HPDE6-E6E7 (cell line): Measurements from ENCODE around the gene TMEM41B.
A peak's percentile ranks its signal among the peaks of the same experiment; 100 is the strongest.
"Not testable (repeated sequence)": the region's sequence is repeated elsewhere in the genome, so short reads cannot be mapped to it uniquely, and the experiment has no call there.

Experiments used
- DNase-seq: peaks from one replicate; pipeline ENCODE4 v3.0.0; 2011; ENCODE audit warnings: missing footprints; ENCODE audit errors: extremely low spot score

TMEM41B gene, protein sequence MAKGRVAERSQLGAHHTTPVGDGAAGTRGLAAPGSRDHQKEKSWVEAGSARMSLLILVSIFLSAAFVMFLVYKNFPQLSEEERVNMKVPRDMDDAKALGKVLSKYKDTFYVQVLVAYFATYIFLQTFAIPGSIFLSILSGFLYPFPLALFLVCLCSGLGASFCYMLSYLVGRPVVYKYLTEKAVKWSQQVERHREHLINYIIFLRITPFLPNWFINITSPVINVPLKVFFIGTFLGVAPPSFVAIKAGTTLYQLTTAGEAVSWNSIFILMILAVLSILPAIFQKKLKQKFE

DNA sequence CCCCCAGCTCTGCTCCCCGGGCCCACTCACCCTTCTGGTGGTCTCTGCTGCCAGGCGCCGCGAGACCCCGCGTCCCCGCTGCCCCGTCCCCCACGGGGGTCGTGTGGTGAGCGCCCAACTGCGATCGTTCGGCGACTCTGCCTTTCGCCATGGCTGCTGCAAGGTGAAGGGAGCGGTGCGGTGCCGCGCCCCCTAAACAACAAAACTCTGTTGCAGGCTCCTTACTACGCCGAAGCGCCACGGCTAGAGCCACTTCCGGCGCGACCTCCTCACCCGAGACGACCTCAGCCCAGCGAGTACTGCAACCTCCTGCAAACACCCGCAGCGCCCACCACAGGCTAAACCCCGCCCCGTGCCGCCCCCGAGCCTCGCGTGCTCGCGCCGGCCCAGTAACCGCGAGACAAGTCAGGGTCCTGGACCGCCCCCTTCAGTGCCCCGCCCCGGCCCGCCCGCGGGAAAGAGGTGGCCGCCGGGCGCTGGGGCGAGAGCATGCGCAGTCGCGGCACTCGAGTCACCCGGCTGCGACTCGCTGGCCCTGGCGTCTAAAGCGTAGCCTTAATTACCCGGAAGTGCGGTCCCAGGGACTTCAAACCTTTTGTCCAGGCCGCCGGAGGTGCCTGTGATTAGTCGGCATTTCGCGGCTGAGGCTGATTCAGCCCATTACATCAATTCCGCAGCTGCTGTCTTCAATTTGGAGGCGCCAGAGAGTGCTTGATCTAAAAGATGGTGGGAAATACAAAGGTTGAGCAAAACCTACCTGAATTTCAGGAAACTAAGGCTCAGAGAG, at the start of gene TMEM41B:
TSS of gene TMEM41B (minus strand) at position 303 of the 787 bp plus-strand sequence. CDS start at position 151, 152 bp downstream.
- DNase-seq, result peak; percentile 100

DNA sequence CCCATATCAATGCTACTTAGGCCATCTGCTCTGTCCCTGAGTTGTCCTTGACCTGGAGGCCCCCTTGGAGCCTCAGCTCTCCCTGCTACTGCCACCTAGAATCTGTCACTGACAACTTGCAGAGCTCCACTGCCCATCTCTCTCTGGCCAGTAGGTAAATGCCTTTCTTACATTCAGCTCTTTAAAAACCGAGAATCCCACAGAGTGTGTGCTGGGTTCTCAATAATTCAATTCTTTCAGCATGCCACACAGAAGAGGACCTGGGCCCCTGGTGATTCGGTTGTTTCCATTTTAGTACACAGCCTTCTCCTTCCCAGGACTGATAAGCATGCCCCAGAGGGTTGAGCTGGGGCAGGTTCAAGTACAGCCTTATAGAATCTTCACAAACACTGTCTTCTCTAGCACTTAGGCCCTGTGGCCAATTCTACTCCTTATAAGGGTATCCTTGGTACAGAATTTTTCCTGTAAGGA, 48.0 kb upstream of the TMEM41B start:
- DNase-seq, result no peak

GRCh38 chr11:9360862-9361622, 46.6 kb upstream of the TMEM41B start:
- not testable (repeated sequence) for DNase-seq

GRCh38 chr11:9357041-9357440, 42.6 kb upstream of the TMEM41B start:
- no peak for DNase-seq

- no peak for DNase-seq
These were observed 37.0 kb upstream of the TMEM41B start for GRCh38 chr11:9351321-9351881.

- not testable (repeated sequence) for DNase-seq
These were observed 33.4 kb upstream of the TMEM41B start for GRCh38 chr11:9347779-9348178.

DNA sequence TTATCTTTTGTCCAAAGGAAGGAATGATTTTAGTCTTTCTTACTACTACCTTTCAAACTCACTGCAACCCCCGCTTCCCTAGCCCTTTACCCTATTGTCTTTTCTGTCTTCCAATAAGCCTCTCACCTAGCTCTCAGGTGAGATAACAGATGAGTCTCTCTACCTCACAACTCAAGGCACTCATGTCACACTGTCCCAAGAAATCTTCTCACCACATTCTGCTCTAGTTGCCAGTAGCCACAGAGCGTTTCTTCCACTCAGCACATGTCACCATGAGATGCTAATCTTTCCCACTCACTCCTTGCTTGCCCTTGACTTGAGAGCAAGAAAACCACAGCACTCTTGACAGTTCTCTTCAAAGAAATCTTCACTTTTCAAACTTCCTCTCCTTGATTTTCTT, 32.7 kb upstream of the TMEM41B start:
- DNase-seq, result no peak

GRCh38 chr11:9344061-9344680, 29.8 kb upstream of the TMEM41B start:
- no peak for DNase-seq

GRCh38 chr11:9341638-9342178, 27.3 kb upstream of the TMEM41B start:
- DNase-seq, result no peak

DNA sequence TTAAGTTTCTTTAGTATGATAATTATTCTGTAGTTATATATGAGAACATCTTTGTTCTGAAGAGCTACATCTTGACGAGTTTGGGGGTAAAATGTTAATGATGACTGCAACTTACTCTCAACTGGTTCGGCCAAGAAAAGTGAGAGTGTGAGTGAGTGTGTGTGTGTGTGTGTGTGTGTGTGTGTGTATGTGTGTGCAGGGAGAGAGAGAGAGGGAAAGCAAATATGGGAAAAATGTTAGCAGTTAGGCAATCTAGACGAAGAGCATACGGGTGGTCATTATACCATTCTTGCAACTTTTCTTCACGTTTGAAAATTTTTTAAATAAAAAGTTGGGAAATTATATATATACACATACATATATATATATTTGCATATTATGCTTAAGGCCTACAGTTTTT, 18.3 kb upstream of the TMEM41B start:
- no peak for DNase-seq

GRCh38 chr11:9330387-9331384, 16.3 kb upstream of the TMEM41B start:
- no peak for DNase-seq

GRCh38 chr11:9320047-9320446, 5.7 kb upstream of the TMEM41B start:
- no peak for DNase-seq

DNA sequence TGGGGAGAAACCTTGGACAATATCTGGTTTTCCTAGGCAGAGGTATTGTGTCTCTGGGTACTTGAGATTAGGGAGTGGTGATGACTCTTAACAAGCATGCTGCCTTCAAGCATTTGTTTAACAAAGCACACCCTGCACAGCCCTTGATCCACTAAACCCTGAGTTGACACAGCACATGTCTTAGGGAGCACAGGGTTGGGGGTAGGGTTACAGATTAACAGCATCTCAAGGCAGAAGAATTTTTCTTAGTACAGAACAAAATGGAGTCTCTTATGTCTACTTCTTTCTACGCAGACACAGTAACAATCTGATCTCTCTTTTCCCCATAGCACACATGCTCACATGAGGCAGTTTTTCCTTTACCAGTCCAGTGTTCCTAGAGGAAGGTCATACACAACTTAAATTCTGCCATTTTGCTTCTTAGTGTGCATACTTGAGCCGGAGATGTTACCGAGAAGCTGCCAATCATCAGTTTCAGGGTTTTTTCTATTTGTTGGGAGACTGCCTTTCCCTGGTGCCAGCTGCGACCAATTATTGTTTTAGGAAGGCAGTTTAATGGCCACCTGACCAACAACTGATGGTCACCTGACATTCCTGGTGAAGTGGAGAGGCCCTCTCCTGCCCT, 5.1 kb upstream of the TMEM41B start:
- DNase-seq, result not testable (repeated sequence)

- DNase-seq, result not testable (repeated sequence)
These were observed 4.3 kb upstream of the TMEM41B start for GRCh38 chr11:9318442-9319376.

DNA sequence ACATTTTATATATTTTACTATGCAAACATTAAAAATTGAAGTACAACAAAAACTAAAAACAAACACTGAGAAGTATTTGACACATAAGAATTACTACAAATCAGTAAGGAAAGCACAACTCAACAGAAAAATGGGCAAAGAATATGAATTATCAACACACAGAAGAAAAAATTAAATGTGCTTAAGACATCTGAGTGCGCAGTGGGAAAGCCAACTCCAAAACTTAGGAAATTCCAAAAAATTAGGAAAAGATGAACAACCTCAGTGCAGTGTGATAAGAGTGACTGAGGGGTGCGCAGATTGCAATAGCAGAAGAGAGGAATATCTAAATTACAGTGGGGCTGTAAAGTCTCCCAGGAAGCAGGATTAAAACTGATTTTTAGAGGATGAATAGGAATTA, 1.9 kb upstream of the TMEM41B start:
- DNase-seq, result no peak

GRCh38 chr11:9315078-9315688, 790 bp upstream of the TMEM41B start:
- DNase-seq, result no peak

GRCh38 chr11:9313648-9314290, 624 bp downstream of the TMEM41B start:
- DNase-seq, result peak; percentile 2
